ENCODE measurements around the gene CERCAM.
"Not testable (repeated sequence)": the region's sequence is repeated elsewhere in the genome, so short reads cannot be mapped to it uniquely, and the experiment has no call there.

Gene CERCAM

GRCh38 chr9:128419061-128419925 lies 1.4 kb upstream of the CERCAM start:
- no peak for DNase-seq (ENCODE audit: low spot score)

- peak; percentile 76 for DNase-seq (ENCODE audit: low spot score)
Measured at GRCh38 chr9:128420060-128420650, 502 bp upstream of the CERCAM start.

DNA sequence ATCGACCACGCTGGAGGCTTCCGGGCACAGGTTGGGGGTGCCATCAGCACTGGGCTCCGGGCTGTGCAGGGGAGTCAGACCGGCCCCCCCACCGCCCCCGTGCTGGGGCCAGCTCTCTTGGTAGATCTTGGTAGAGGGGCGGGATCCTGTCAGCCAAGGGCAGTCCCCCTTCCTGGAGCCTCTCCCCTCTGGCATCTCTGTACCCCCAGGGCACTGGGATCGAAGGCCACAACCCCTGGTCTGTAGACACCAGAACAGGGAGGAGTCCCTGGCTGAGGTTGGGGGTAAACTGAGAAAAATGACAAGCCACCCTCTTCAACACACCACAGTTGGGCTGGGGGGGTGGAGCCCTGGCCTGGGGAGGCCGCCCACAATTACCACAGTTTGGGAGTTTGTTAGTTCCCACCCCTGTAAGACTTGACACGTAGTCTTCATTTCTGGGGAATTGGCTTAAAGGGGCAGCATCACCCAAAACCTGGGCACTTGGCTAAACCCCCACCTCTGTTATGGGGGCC lies 882 bp downstream of the CERCAM start:
- no peak for DNase-seq (ENCODE audit: low spot score)

DNA sequence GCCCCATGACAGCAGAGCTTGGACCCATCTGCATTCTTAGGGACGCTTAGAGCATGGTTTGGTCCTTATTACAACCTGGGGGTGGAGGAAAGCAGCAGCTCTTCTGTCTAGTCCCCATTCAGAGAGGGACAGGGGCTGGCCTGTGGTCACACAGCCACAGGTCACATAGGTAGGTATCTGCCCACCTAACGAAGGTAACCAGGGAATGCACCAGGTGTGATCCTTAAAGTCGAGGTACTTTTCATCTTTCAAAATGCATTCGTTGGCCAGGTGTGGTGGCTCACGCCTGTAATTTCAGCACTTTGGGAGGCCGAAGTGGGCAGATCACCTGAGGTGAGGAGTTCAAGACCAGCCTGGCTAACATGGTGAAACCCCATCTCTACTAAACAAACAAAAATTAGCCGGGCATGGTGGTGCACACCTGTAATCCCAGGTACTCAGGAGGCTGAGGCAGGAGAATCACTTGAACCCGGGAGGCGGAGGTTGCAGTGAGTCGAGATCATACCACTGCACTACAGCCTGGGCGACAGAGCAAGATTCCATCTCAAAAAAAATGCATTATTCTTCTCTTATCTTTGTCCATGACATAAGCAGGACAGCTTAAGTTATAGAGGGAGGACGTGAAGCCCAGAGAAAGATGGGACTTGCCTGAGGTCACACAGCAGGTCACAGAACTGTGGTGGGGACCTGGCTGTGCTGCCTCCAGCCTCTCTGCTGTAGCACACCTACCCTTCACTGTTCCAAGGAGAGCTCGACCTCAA lies 1.5 kb downstream of the CERCAM start:
- not testable (repeated sequence) for DNase-seq (ENCODE audit: low spot score)

DNA sequence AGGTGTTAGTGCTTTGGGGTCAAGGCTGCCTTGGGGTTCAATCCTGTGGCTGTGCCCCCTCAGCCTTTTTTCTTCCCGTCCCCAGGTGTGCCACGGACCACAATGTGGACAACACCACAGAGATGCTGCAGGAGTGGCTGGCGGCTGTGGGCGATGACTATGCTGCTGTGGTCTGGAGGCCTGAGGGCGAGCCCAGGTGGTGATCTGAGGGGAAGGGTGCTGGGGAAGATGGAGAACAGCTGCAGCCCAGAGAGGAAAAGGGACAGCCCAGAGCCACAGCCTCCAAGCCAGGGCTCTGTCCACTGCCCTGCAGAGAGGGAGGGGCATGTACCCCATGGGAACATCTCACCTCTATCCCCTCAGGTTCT lies 2.1 kb downstream of the CERCAM start:
- DNase-seq (ENCODE audit: low spot score), result no peak

DNA sequence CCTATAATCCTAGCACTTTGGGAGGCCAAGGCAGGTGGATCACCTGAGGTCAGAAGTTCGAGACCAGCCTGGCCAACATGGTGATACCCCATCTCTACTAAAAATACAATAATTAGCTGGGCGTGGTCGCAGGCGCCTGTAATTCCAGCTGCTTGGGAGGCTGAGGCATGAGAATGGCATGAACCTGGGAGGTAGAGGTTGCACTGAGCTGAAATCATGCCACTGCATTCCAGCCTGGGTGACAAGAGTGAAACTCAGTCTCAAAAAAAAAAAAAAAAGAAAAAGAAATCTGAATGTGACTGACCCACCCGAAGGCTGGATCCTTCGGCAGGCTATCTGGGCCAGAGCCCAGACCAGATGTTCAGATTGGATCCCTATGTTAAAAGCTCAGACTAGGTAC lies 2.7 kb downstream of the CERCAM start:
- peak; percentile 69 for DNase-seq (ENCODE audit: low spot score)

- no peak for DNase-seq (ENCODE audit: low spot score)
Measured at GRCh38 chr9:128424268-128424780, 3.7 kb downstream of the CERCAM start.

DNA sequence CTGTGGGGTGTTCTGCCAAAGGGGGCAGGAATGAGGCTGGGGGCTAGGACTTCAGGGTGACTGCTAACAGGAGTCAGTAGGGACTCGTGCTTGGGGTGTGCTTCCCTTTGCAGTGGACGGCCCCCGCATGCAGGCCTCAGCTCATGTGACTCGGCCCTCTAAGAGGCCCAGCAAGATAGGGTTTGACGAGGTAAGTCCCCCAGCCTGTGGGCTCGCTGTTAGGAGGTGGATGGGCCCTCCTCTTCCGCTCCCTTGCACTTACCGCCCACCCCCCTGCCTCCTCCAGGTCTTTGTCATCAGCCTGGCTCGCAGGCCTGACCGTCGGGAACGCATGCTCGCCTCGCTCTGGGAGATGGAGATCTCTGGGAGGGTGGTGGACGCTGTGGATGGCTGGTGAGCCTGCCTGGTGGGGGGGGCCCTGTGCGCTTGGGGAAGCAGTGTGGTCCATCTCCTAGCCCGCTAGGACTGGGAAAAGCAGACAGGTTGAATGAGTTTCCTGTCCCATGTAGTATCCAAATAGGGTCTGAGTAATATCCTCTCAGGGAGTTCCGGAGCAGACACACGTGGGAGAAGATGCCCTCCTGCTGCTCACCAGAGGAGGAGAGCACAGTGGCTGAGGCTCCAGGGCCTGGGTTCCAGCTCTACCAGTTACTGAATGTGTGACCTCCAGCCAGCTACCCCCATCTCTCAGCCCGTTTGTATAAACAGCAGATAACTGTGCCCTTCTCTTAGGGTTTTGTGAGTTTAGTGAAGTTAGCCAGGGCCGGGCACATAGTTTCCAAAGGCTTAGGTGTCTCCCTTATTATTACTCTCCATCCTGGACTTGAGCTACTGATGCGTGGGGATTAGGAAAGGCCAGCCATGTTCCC lies 8.2 kb downstream of the CERCAM start:
- no peak for DNase-seq (ENCODE audit: low spot score)

DNA sequence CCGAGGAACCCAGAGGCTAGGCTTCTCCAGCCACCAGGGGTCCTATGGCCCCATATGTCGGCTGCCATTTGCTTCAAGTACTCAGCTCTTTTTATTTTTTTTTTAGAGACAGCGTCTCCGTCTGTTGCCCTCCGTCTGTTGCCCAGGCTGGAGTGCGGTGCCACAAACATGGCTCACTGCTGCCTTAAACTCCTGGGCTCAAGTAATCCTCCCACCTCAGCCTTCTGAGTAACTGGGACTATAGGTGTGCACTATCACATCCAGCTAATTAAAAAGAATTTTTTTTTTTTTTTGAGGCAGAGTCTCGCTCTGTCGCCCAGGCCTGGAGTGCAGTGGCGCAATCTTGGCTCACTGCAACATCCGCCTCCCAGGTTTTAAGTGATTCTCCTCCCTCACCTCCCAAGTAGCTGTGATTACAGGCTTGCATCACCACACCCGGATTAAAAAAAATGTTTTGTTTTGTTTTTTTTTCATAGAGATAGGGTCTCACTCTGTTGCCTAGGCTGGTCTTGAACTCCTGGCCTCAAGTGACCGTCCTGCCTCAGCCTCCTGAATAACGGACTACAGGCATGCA lies 8.9 kb downstream of the CERCAM start:
- no peak for DNase-seq (ENCODE audit: low spot score)

GRCh38 chr9:128431207-128431606 lies 10.6 kb downstream of the CERCAM start:
- no peak for DNase-seq (ENCODE audit: low spot score)

GRCh38 chr9:128434340-128434739 lies 13.7 kb downstream of the CERCAM start:
- no peak for DNase-seq (ENCODE audit: low spot score)

GRCh38 chr9:128435611-128436010 lies 15.0 kb downstream of the CERCAM start:
- no peak for DNase-seq (ENCODE audit: low spot score)

DNA sequence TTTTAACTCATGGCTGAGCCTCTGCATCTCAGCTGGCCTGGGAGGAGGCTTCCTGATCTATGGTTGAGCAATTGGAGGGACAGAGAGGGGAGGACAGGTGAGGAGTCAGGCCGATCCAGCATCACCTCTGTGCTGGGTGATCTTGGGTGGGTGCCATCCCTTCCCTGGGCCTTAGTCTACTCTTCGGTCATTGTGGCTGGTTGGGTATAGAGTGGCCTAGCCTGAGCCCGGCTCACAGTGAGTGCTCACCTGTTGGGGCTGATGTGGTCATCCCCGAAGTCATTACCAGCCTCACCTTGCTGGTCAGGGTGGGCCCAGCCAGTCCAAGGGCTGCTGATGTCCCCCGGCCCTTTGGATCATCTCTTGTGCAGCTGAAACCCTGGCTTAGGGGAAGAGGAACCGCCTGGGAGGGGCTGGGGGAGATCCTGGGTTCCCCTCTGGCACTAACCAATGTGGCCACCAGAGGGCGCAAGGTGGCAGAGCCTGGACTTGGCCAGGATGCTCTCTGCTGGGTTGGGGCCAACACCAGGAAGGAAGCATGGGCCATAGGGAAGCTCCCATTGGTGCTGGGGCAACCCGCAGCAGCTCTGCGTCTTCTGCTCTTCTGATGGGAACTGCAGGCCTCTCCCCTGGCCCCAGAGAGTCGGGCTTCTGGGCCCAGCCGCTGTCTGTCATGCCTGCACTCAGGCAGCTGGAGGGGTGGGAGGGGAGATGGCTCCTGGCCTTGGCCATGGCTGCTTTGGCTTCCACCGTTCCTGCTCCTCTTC lies 17.9 kb downstream of the CERCAM start:
- DNase-seq (ENCODE audit: low spot score), result peak; percentile 79

DNA sequence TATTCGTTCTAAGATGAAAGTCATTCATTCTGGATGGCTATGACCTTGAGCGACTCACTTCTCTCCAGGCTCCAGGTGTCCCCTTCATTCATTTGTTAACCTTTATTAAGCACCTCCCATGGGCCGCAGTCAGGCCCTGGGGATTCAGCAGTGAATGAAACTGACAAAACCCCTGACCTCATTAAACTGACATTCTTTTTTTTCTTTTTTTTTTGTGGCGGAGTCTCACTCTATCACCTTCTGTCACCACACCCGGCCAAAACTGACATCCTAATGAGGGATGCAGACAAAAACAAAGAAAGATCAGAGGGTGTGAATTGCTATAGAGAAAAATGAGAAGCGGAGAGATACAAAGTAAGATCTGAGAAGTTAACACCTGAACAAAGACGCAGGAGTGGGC lies 18.6 kb downstream of the CERCAM start:
- no peak for DNase-seq (ENCODE audit: low spot score)

GRCh38 chr9:128442150-128442549 lies 21.5 kb downstream of the CERCAM start:
- DNase-seq (ENCODE audit: low spot score), result no peak

DNA sequence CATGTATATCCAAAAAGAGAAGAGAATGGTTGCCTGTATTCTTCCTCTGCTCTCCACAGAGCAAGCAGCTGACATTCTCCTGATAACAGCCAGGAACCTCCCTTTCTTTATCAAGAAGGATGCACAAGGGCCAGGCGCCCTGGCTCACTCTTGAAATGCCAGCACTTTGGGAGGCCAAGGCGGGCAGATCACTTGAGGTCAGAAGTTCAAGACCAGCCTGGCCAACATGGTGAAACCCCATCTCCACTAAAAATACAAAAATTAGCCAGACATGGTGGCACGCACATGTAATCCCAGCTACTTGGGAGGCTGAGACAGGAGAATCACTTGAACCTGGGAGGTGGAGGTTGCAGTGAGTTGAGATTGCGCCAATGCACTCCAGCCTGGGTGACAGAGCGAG lies 25.8 kb downstream of the CERCAM start:
- DNase-seq (ENCODE audit: low spot score), result not testable (repeated sequence)

- no peak for DNase-seq (ENCODE audit: low spot score)
Measured at GRCh38 chr9:128448746-128449145, 28.1 kb downstream of the CERCAM start.

- no peak for DNase-seq (ENCODE audit: low spot score)
Measured at GRCh38 chr9:128454991-128455390, 34.3 kb downstream of the CERCAM start.

DNA sequence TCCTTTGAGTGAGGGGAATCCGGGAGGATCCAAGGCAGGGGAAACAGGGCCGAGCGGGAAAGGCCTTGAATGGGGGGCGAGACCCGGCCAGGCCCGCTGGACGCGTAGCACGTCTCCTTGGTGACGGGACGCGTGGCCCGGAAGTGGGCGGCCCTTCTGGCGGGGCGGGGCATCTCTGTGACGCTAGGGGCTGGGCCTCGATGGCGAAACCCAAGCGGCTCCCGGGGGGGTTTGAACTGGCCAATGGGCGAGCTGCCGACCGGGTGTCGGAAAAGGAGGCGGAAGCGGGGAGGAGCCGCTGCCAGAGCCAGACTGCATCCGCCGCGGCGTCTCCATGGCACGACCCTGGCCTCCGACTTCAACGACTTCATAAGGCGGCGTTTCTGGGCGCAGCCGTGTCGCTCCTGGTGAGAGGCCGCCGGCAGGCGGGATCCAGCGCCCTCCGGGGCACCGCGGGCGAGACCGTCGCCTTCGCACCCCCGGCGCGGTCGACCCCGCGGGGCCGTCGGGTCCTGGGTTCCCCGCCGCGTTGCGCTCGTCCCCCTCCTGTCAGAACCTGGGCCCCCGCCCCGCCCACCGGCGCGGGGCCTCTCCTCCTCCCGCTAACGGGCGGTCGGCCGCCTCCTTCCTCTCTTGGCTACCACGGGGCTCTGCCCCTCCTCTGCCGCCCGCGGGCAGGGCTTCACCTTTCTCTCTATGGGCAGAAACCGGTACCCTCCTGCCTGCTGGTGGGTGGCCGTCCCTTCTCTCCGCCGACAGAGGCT lies 35.4 kb downstream of the CERCAM start, which contains the start of gene ODF2:
Gene ODF2, plus strand, starts transcription at position 158 of the 764 bp plus-strand sequence. Its CDS starts 86 bp downstream, at position 244.
- peak; percentile 96 for DNase-seq (ENCODE audit: low spot score)

Data from kidney tubule cell (primary cell).